D721Med (cell line): ENCODE results near the gene PNLIPRP1.

Experiments used
- DNase-seq: peaks from one replicate; pipeline ENCODE4 v3.0.0; 2011; ENCODE audit warnings: low spot score; ENCODE audit not compliant: insufficient read length
- FAIRE-seq: peaks from 2 replicates; lab custom pipeline; 2011; peaks lifted over from hg19 to GRCh38; lab: Jason Lieb, UNC
- CTCF ChIP-seq: IDR thresholded peaks from 2 replicates; pipeline ENCODE4 v1.5.1; 2012; ENCODE audit warnings: mild to moderate bottlenecking, control low read depth; ENCODE audit not compliant: insufficient read depth; ENCODE audit errors: missing control alignments

PNLIPRP1 gene

GRCh38 chr10:116590590-116591444 is at the start of gene PNLIPRP1:
PNLIPRP1 (plus strand) TSS chr10:116590959; CDS start chr10:116591130, 171 bp downstream.
- FAIRE-seq: no peak

GRCh38 chr10:116542007-116542677 is 48.6 kb upstream of the PNLIPRP1 start:
- no peak for DNase-seq
- no peak for FAIRE-seq
- TF ChIP-seq CTCF: no peak

More at GRCh38 chr10:116590590-116591444, at the start of gene PNLIPRP1:
- DNase-seq: no peak
- TF ChIP-seq CTCF: no peak

GRCh38 chr10:116545122-116545521 is 45.6 kb upstream of the PNLIPRP1 start:
- DNase-seq (no peak), FAIRE-seq (no peak)
- TF ChIP-seq CTCF: no peak

GRCh38 chr10:116545756-116546155 is 45.0 kb upstream of the PNLIPRP1 start, which contains the start of gene PNLIP:
PNLIP (plus strand) TSS chr10:116545931; CDS start chr10:116546093, 162 bp downstream.
- TF ChIP-seq CTCF: no peak
- DNase-seq (no peak), FAIRE-seq (no peak)

- no peak for TF ChIP-seq CTCF
- FAIRE-seq (no peak), DNase-seq (no peak)
These were observed 42.5 kb upstream of the PNLIPRP1 start for GRCh38 chr10:116548301-116548700.

GRCh38 chr10:116553378-116553980 is 37.3 kb upstream of the PNLIPRP1 start:
- FAIRE-seq (no peak), DNase-seq (no peak)
- no peak for TF ChIP-seq CTCF
